Left cardiac atrium (tissue), 4 donors: ENCODE data around the gene MEF2A. TPM values are rescaled to one million over a fixed set of nuclear protein-coding genes. Genes with fewer than 3 reads are reported as not detected.
A peak's percentile ranks its signal among the peaks of the same experiment; 100 is the strongest.

ENCODE experiments used
- ATAC-seq, 2 donors: fragments of 200-7000 bp; cut with Tn5 transposase; one replicate each; pipeline ENCODE4 v1.9.1; 2020; ENCODE audit warnings: mild to moderate bottlenecking in 2 of 2, moderate library complexity in 2 of 2
- DNase-seq: peaks from one replicate; pipeline ENCODE4 v3.0.0-alpha.2; 2020
- intact Hi-C, 2 donors: fragments of 100-400 bp; cut with DNase I; formaldehyde crosslinking; loops; one replicate each; pipeline versions ENCODE4 v1.14.1 to v1.15.1; 2022 to 2023
- total RNA-seq, 2 donors: library from RNA; stranded (reverse); fragmentation: NEBNext Ultra II Directional; extraction: Animal tissue kit (Norgen Biotek cat#: 25700); gene quantifications; one replicate each; pipeline ENCODE4 v1.2.1, GENCODE V29; 2021
- donor health status: DM: no; HTN: yes; CAD: no.
- donor health status: DM: no; HTN: yes; CAD: no; lungs with severe emphysema.
- donor health status: DM: yes; HTN: yes; CAD: no.
- donor health status: Dilated cardiomyopathy.

The MEF2A gene
- total RNA-seq, 2 donors from 2014 or later = 96.0 to 145 TPM

GRCh38 chr15:99677540-99678134 lies 111.9 kb downstream of the MEF2A start:
- intact Hi-C loops = no loop called here
- DNase-seq = no peak
- ATAC-seq = no peak

- DNase-seq (no peak), ATAC-seq (no peak)
- intact Hi-C loops = no loop called here
Observed at GRCh38 chr15:99680276-99680675, 114.5 kb downstream of the MEF2A start.

- no peak for DNase-seq
- ATAC-seq = no peak
- intact Hi-C loops = no loop called here
Observed at GRCh38 chr15:99681990-99682389, 116.2 kb downstream of the MEF2A start.

GRCh38 chr15:99682455-99682854 lies 116.7 kb downstream of the MEF2A start:
- intact Hi-C loops = no loop called here
- DNase-seq (no peak), ATAC-seq (peak in 1 of 2 donors; percentile 70)

GRCh38 chr15:99683000-99683670 lies 117.4 kb downstream of the MEF2A start:
- intact Hi-C loops = no loop called here
- ATAC-seq (peak; percentile 34 to 67), DNase-seq (no peak)

GRCh38 chr15:99686290-99686689 lies 120.5 kb downstream of the MEF2A start:
- intact Hi-C loops = no loop called here
- DNase-seq = no peak
- ATAC-seq = no peak

- no peak for DNase-seq
- peak in 1 of 2 donors; percentile 46 for ATAC-seq
- intact Hi-C loops = loop anchor here in 1 of 2 donors (10.0 kb wide), 1 partner anchor 128 kb away; the partner anchor contains the start of gene MEF2A
Observed at GRCh38 chr15:99692825-99693224, 127.0 kb downstream of the MEF2A start.

- DNase-seq = no peak
- peak; percentile 44 to 57 for ATAC-seq
- intact Hi-C loops = loop anchor here in 1 of 2 donors (10.0 kb wide), 1 partner anchor 131 kb away; the partner anchor contains the start of gene MEF2A
Observed at GRCh38 chr15:99696096-99696495, 130.3 kb downstream of the MEF2A start.

GRCh38 chr15:99702895-99703602 lies 137.3 kb downstream of the MEF2A start:
- DNase-seq = no peak
- intact Hi-C loops = loop anchor here in 1 of 2 donors (10.0 kb wide), 1 partner anchor 188 kb away; no protein-coding TSS in a partner anchor
- ATAC-seq = peak in 1 of 2 donors; percentile 7

- no peak for DNase-seq
- ATAC-seq = peak; percentile 63 to 76
- intact Hi-C loops = loop anchor here in 1 of 2 donors (2.0 to 10.0 kb wide), 2 partner anchors 189 to 419 kb away; no protein-coding TSS in a partner anchor
Observed at GRCh38 chr15:99703603-99704443, 138.0 kb downstream of the MEF2A start.

- DNase-seq = no peak
- intact Hi-C loops = loop anchor here in 1 of 2 donors (2.0 to 10.0 kb wide), 2 partner anchors 190 to 420 kb away; no protein-coding TSS in a partner anchor
- ATAC-seq = peak; percentile 74 to 76
Observed at GRCh38 chr15:99704444-99704838, 138.7 kb downstream of the MEF2A start.

GRCh38 chr15:99706557-99707303 lies 140.9 kb downstream of the MEF2A start:
- DNase-seq (no peak), ATAC-seq (no peak)
- intact Hi-C loops = loop anchor here in 1 of 2 donors (5.0 to 10.0 kb wide), 3 partner anchors 139 to 299 kb away; partner anchors contain the start of gene MEF2A

GRCh38 chr15:99707473-99708270 lies 141.9 kb downstream of the MEF2A start:
- intact Hi-C loops = loop anchor here in 1 of 2 donors (5.0 to 10.0 kb wide), 3 partner anchors 140 to 300 kb away; partner anchors contain the start of gene MEF2A
- peak in 1 of 2 donors; percentile 16 for ATAC-seq
- DNase-seq = no peak

GRCh38 chr15:99708563-99708962 lies 142.8 kb downstream of the MEF2A start:
- peak; percentile 90 for DNase-seq

GRCh38 chr15:99709243-99709986 lies 143.6 kb downstream of the MEF2A start:
- peak; percentile 31 to 51 for ATAC-seq
- no peak for DNase-seq
- intact Hi-C loops = loop anchor here in 1 of 2 donors (5.0 to 10.0 kb wide), 3 partner anchors 142 to 302 kb away; partner anchors contain the start of gene MEF2A

More at GRCh38 chr15:99708563-99708962, 142.8 kb downstream of the MEF2A start:
- intact Hi-C loops = loop anchor here in 1 of 2 donors (5.0 to 10.0 kb wide), 3 partner anchors 141 to 301 kb away; partner anchors contain the start of gene MEF2A
- peak; percentile 62 to 91 for ATAC-seq

GRCh38 chr15:99711625-99712024 lies 145.8 kb downstream of the MEF2A start:
- no peak for DNase-seq
- intact Hi-C loops = no loop called here
- ATAC-seq = peak; percentile 17 to 48
